ENCODE results near the gene TNFRSF8.

The TNFRSF8 gene

GRCh38 chr1:12052997-12053686 is 10.0 kb upstream of the TNFRSF8 start:
- no peaks in the 10 kb centered on the region for H4K20me1 ChIP-seq (ENCODE audit: low read depth, low read length)
- no peak overlapping the region for H2AFZ ChIP-seq (ENCODE audit: low read depth, low read length, severe bottlenecking)
- TF ChIP-seq CTCF (IDR thresholded peaks at IDR 0.05; ENCODE audit: insufficient read depth, low read length, poor library complexity, severe bottlenecking): no peak
- TF ChIP-seq EZH2phosphoT487 (conservative IDR thresholded peaks at IDR 0.05; ENCODE audit: low read length): no peak
- no peaks in the 10 kb centered on the region for H3F3A ChIP-seq (ENCODE audit: insufficient read depth)
- no peak overlapping the region for H3K4me2 ChIP-seq (ENCODE audit: low read depth, low read length, poor library complexity, severe bottlenecking)
- H3K27me3 ChIP-seq (ENCODE audit: low read length): no peaks in the 10 kb centered on the region
- H3K79me2 ChIP-seq (ENCODE audit: insufficient read depth, low read length): no peaks in the 10 kb centered on the region
- H3K36me3 ChIP-seq (ENCODE audit: low read length): no peaks in the 10 kb centered on the region
- no peak overlapping the region for H3K4me3 ChIP-seq (ENCODE audit: insufficient read depth, low read length, poor library complexity, severe bottlenecking)
- no peaks in the 10 kb centered on the region for H3K9me2 ChIP-seq (replicated peaks; ENCODE audit: insufficient read depth, low read length)
- no peak overlapping the region for H3K27ac ChIP-seq (ENCODE audit: low read depth, low read length)
- no peak overlapping the region for H3K9ac ChIP-seq (ENCODE audit: low read length)
- H3K9me3 ChIP-seq (ENCODE audit: insufficient read depth, low read length): no peaks in the 10 kb centered on the region

- H4K20me1 ChIP-seq (ENCODE audit: low read depth, low read length): no peaks in the 10 kb centered on the region
- no peaks in the 10 kb centered on the region for H3F3A ChIP-seq (ENCODE audit: insufficient read depth)
- TF ChIP-seq CTCF (IDR thresholded peaks at IDR 0.05; ENCODE audit: insufficient read depth, low read length, poor library complexity, severe bottlenecking): no peak
- no peak overlapping the region for H3K4me3 ChIP-seq (ENCODE audit: insufficient read depth, low read length, poor library complexity, severe bottlenecking)
- no peaks in the 10 kb centered on the region for H3K27me3 ChIP-seq (ENCODE audit: low read length)
- no peak overlapping the region for H2AFZ ChIP-seq (ENCODE audit: low read depth, low read length, severe bottlenecking)
- H3K79me2 ChIP-seq (ENCODE audit: insufficient read depth, low read length): no peaks in the 10 kb centered on the region
- H3K36me3 ChIP-seq (ENCODE audit: low read length): no peaks in the 10 kb centered on the region
- no peak overlapping the region for H3K4me2 ChIP-seq (ENCODE audit: low read depth, low read length, poor library complexity, severe bottlenecking)
- H3K9me3 ChIP-seq (ENCODE audit: insufficient read depth, low read length): no peaks in the 10 kb centered on the region
- H3K9ac ChIP-seq (ENCODE audit: low read length): no peak overlapping the region
- no peak overlapping the region for H3K27ac ChIP-seq (ENCODE audit: low read depth, low read length)
- no peaks in the 10 kb centered on the region for H3K9me2 ChIP-seq (replicated peaks; ENCODE audit: insufficient read depth, low read length)
These were observed 9.2 kb upstream of the TNFRSF8 start for GRCh38 chr1:12053752-12054548.

GRCh38 chr1:12055259-12055658 is 7.8 kb upstream of the TNFRSF8 start:
- no peaks in the 10 kb centered on the region for H3K9me3 ChIP-seq (ENCODE audit: insufficient read depth, low read length)
- no peak overlapping the region for H2AFZ ChIP-seq (ENCODE audit: low read depth, low read length, severe bottlenecking)
- no peak overlapping the region for H3K9ac ChIP-seq (ENCODE audit: low read length)
- no peaks in the 10 kb centered on the region for H4K20me1 ChIP-seq (ENCODE audit: low read depth, low read length)
- no peaks in the 10 kb centered on the region for H3F3A ChIP-seq (ENCODE audit: insufficient read depth)
- no peaks in the 10 kb centered on the region for H3K79me2 ChIP-seq (ENCODE audit: insufficient read depth, low read length)
- no peak overlapping the region for H3K4me3 ChIP-seq (ENCODE audit: insufficient read depth, low read length, poor library complexity, severe bottlenecking)
- no peak overlapping the region for H3K4me2 ChIP-seq (ENCODE audit: low read depth, low read length, poor library complexity, severe bottlenecking)
- H3K27me3 ChIP-seq (ENCODE audit: low read length): no peaks in the 10 kb centered on the region
- TF ChIP-seq CTCF (IDR thresholded peaks at IDR 0.05; ENCODE audit: insufficient read depth, low read length, poor library complexity, severe bottlenecking) (no peak), EZH2phosphoT487 (conservative IDR thresholded peaks at IDR 0.05; ENCODE audit: low read length) (no peak)
- H3K27ac ChIP-seq (ENCODE audit: low read depth, low read length): no peak overlapping the region
- H3K9me2 ChIP-seq (replicated peaks; ENCODE audit: insufficient read depth, low read length): no peaks in the 10 kb centered on the region
- H3K36me3 ChIP-seq (ENCODE audit: low read length): no peaks in the 10 kb centered on the region

Data from SU-DHL-6 (cell line).